HG02973 (cell line): Measurements from ENCODE around the gene KCNK13.

Experiments used
- ATAC-seq: cut with Tn5 transposase; IDR thresholded peaks from one replicate; pipeline ENCODE4 v1.9.1; 2021; ENCODE audit warnings: moderate library complexity; ENCODE audit not compliant: unreplicated experiment

The KCNK13 gene

DNA sequence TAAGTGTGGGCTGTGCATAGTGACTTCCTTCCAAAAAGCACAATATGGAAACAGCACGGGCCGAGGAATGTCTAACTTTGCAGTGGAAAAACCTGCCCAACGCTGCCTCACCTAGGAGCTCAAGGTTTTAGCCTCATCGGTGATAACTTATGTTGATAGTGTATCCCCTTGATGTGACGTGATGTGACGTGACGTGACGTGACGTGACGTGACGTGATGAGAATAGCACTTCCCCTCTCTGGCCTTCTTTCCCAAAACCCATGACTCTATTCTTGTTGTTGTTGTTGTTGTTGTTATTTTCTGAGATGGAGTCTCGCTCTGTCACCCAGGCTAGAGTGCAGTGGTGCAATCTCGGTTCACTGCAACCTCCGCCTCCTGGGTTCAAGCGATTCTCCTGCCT is 64.5 kb downstream of the KCNK13 start:
- no peak for ATAC-seq

DNA sequence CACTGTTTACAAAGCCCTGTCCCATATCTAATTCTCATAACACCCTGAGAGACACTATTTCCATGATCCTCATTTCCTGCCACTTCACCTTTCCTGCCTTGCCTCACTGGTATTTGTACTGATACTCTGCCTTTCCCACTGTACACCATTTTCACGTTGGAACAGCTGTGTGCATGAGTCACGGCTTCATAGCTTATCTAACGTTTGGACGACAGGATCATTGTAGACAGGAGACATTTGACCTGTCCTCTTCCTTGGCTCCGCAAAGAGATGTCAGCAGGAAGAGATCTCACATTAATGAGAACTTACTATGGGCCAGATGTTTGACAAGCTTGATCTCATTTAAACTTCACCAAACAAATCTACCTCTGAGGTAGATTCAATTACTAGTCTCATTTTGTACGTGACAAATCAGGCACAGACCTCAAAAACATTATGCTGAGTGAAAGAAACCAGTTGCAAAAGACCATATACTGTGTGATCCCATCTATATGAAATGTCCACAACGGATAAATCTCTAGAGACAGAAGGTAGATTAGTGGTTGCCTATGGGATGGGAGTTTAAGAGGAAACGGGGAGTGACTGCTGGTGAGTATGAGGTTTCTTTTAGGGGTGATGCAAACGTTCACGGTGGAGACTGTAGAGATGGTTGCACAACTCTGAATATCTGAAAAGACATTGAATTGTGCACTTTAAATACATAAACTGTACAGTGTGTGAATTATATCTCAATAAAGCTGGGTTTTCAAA is 71.2 kb downstream of the KCNK13 start:
- ATAC-seq: no peak

DNA sequence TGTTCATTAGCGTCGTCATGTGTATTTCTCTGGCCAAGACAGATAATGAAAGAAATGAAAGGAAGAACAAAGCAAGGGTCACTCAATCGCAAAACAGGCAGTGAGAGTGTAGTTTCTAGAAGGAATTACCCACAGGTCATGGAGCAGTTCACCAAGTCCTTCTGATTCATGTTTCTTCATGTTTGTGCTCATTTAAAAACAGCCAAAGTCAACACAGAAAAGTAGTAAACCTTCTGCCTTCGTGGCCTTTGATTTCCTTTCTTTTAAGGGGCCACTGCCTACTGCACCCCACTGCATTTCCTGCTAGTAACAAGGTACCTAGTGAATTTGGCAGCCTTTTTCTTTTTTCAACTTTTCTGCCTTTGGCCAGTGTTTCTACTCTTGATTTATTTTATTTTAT is 75.1 kb downstream of the KCNK13 start:
- no peak for ATAC-seq

DNA sequence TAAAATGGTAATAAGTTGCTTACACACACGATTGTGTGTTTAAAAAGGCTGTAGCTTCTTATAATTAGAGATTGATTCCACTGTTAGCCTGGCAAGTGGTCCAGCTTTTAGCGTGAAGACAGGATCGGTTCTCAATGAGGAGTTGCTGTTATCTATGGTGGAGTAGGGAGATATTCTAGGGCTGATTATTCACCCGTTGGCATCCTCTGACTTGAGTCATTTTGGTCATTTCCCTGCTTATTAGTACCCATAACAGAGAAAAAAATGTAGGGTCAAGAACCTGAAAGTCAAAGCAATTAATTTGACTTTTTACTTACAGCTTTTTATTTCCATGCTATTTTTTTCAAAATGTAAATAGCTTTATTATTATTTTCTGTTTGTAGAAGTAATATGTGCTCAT is 76.0 kb downstream of the KCNK13 start:
- no peak for ATAC-seq

DNA sequence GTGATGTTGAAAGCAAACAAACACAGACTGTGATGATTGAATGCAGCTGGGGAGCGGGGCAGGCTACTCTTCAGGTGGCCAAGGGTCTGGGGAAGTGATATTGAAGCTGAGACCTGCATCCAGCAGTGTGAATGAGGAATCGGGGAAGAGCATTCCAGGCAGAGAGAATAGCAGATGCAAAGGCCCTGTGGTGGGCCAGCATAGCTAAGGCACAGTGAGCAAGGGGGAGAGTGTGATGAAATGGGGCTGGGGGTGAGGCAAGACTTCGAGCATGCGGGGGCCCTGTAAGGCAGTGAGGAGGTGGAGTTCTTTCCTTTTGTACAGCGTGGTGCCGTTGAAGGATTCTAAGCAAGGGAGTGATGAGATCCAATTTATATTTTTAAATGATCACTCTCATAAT is 77.4 kb downstream of the KCNK13 start:
- ATAC-seq: no peak

DNA sequence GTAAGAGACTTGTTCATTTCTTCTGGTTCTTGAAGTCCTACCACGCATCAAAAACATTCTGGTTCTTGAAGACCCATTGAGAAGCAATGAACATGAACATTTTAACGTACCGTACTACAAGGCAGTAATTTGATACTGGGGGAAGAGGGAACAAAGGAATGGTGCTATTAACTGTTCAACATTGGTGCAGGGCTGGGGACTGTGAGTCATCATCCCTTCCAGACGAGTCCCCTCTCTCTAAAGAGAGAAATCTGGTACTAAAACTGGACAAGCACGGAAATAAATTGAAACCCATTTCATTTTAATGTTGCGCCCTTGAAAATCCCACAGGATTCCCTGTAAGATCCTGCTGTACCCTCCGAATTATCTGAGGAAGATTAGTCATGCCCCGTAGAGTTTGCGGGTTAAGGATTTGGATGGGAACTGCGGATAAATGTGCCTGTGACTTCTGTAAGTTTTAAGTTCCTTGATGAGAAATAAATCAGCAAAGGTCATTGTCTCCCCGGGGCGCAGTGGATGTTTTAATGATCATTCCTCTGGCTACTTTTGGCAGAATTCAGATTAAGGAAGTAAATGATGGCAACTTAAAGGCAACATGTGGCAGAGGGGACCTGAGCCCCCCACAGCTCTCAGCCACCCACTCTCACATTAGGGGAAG is 78.6 kb downstream of the KCNK13 start:
- ATAC-seq: no peak

DNA sequence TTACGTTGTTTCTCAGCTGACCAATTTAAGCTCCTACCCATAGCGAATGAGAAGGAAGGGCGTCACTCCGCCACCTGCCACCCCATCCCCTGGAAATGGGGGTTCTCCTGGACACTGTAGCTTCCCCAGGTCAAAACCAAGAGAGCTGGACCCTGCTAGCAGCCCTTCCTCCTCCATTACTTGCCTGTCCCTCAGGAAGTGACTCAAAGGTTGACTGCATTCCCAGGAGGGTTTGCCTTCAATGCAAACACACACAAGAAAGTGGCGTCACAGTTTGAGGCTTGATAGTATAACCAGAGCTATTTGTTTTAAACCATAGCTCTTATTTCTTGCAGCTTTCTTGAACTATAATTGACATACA is 79.1 kb downstream of the KCNK13 start:
- no peak for ATAC-seq

DNA sequence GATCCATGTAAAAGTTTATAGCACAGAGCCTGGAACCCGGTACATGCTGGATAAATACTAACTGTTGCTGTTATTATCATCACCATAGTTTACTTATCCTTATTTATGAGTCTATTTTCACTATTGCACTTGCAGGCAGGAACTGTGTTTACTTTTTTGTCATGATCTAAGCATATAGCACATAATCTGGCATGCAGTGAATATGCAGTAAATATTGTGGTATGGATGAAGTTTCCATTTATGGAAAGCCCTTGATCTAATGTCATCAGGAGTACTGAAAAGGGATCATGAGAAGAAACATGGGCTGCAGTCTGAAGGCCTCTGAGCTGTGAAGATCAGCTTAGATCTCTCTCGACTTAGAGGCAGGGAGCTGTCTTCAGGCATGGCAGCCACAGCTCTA is 91.6 kb downstream of the KCNK13 start:
- no peak for ATAC-seq

DNA sequence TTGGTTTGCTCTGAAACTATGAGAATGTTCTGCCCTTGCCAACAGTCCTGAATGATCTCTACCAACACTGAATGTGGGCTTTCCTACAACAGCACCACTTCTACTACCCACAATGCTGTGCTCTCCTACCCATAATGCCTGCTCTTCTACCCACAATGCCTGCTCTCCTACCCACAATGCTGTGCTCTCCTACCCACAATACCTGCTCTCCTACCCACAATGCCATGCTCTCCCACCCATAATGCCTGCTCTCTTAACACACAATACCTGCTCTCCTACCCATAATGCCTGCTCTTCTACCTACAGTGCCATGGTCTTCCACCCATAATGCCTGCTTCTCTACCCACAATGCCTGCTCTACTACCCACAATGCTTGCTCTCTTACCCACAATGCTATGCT is 92.3 kb downstream of the KCNK13 start:
- no peak for ATAC-seq

DNA sequence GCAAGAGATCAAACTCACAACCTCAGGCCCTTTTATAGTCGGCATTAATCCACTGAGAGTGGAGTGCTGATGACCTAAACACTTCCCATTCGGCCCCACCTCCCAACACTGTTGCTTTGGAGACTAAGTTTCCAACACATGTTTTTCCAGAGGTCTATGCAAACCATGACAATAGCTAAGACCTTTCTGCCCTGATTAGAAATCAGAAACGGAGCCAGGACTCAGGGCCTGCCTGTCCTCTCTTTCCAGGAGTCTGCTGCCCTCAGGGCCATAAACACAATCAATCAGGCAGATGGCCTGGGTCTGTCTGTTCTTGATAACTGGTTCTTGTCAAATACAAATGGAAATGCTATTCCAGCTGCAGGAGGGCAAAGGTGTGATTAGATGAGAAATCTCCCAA is 97.4 kb downstream of the KCNK13 start:
- no peak for ATAC-seq

DNA sequence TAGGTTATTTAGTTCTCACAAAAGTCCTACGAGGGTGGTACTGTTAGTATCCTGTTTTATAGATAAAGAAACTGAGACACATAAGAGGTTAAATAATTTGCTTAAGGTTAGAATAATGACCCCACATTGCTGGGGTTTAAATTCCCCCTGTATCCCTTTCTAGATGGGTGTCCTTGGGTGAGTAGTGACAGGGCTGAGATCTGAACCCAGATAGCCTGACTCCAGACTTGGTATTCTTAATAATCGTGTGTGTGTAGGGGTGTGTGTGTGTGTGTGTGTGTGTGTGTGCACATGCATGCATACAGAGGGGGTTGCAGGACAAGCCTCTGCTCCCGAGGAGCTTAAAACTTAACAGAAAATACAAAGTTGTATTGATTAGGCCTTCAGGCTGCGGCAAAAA is 97.9 kb downstream of the KCNK13 start:
- ATAC-seq: no peak

DNA sequence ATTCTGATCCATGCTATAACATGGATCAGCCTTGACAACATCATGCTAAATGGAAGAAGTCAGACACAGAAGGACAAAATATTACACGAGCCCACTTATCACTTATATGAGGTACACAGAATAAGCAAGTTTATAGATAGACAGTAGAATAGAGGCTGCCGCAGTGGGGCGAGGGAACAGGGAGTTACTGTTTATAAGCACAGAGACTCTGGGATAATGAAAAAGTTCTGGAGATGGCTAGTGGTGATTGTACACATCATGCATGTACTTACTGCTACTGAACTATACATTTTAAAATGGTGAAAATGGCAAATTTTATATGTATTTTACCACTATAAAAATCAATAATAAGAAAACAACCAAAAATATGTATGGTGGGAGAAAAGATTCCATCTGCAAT is 99.3 kb downstream of the KCNK13 start:
- ATAC-seq: no peak

DNA sequence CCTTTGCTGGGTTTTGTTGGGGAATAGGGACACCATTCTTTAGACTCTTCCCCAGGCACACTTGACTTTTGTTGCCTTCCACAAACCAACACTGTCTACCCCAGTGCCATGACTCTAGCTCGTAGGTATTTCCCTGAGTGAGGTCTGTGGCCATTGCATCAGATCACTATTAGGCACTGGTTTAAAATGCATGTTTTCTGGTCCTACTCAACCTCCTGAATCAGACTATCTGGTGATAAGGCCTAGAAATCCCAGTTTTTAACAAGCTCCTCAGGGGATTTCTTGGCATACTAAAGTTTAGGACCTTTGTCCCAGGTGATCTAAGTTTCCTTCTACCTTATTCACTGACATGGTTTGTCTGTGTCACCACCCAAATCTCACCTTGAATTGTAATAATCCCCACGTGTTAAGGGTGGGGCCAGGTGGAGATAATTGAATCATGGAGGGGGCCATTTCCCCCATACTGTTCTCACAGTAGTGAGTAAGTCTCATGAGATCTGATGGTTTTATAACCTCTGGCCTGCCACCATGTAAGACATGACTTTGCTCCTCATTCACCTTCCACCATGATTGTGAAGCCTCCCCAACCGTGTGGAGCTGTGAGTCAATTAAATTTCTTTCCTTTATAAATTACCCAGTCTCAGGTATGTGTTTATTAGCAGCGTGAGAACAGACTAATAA is 106.8 kb downstream of the KCNK13 start:
- ATAC-seq: no peak

DNA sequence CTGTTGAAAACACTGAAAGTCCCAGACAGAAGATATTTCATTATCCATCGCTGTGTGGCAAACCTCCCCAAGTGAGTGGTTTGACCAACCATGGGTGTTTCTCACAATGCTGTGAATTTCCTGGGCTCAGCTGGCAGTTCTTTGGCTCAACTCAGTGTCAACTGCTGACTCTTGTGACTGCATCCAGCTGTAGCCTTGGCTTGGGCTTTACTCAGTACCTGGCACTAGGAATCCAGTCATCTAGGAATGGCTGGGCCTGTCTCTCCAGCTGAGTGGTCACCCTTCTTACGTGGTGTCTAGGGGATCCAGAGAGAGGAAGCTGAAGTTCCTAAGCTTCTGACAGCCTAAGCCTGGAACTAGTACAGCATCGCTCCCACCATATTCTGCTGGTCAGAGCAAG is 113.8 kb downstream of the KCNK13 start:
- ATAC-seq: no peak

DNA sequence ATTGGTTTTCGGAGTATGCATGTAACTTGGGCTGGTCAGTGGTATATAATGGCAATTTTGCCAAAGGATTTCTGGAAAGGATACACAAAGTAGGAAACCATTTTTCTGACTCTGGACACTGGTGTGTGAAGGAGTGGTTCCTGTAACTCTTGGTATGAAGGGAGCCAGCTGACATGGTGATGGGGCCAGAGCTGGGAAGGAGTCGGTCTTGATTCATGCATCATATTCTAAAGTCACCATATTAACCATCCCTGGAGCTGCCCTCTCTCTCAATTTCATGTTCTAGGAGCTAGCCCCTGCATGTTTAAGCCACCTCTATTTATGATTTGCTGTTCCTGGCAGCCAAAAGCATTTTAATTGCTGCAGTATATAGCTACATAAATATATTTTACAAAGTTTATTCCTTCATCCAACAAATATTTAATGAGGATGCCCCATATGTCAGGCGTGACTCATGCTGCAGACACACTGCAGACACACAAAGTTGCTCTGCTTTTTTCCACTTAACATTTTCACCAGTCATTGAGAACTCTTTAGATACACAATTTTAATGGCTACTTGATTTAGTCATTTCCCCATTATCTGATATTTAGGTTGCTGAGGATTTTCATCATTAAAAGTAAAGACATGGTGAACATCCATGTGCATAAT is 115.9 kb downstream of the KCNK13 start:
- no peak for ATAC-seq

DNA sequence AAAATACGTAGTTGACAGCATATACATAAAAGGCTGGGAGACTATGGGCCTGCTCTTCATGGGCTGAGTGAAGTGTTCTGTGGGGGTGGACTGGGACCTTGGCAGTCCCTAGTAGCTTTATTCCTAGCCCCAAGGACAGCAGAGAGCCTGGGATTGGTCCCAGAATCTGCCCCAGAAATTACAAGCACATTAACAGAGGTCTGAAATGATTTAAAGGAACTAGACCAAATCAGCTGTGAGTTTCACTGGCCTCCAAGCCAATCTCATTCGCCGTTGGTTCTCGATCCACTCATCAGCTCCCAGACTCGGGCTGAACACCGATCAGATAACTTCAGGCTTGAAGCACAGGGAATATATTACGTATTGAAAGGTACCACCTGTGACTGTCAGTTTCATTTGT is 117.6 kb downstream of the KCNK13 start:
- ATAC-seq: no peak

DNA sequence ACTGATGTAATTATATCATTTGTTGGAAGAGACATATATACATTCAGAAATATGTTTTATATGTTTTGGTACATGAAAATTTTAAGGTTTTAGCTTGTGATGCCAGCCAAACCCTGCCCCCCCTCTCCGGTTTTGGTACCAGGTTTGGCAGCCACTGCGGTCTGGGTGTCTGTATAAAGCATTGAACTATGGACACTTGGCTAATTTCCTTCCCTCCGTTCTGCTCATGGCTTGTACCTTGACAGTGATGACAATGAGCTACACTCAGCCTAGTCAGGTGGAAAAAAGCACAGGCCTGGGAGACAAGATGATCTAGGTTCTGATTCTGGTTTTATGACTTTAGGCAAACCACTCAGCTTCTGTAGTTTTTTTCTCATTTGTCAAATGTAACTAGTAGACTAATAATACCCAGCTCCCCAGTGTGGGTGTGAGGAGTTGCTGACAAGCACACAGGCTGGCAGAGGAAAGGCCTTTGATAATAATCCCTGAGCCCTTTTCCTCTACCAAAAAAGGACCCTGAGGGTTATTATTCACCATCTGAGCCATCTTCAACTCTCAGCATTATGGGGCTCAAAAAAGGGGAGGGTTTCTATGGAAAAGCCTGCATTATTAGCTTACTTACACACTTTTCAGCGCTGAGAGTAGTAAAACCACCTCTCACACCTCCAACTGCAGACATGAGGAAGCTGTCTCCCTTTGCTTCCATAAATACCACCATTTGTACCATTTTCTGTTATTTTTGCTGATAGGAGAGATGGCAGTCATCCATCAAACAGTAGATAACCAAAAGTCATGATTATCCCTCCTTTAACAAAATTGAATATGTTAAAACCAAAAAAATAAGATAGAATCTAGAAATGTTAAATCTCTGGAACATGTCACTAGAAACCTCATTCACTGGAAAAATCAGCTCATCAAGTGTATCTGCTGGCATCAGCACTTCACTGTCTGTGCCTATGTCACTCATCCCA is 118.3 kb downstream of the KCNK13 start:
- no peak for ATAC-seq

DNA sequence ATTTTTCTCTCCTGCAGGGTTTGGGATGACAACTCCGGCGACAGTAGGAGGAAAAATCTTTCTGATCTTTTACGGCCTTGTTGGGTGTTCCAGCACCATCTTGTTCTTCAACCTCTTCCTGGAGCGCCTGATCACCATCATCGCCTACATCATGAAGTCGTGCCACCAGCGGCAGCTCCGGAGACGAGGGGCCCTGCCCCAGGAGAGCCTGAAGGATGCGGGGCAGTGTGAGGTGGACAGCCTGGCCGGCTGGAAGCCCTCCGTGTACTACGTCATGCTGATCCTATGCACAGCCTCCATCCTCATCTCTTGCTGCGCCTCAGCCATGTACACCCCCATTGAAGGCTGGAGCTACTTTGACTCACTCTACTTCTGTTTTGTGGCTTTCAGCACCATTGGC is 122.3 kb downstream of the KCNK13 start:
- ATAC-seq: no peak

DNA sequence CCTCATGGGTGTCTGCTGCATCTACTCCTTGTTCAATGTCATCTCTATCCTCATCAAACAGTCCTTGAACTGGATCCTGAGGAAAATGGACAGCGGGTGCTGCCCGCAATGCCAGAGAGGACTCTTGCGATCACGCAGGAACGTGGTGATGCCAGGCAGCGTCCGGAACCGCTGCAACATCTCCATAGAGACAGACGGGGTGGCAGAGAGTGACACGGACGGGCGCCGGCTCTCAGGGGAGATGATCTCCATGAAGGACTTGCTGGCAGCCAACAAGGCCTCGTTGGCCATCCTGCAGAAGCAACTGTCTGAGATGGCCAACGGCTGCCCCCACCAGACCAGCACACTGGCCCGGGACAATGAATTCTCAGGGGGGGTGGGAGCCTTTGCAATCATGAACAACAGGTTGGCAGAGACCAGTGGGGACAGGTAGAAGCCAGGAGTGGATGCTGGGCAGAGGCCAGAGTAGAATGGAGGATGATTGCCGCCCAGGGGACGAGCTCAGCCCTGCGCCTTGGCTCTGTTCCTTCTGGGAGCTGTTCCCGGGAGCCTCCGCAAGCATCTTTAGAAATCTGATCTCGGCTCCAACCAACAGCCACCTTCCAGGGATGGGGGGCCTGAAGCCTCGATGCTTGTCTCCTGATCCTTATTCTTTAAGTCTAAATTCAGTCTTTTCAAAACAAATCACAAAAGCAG is 122.9 kb downstream of the KCNK13 start:
- no peak for ATAC-seq

DNA sequence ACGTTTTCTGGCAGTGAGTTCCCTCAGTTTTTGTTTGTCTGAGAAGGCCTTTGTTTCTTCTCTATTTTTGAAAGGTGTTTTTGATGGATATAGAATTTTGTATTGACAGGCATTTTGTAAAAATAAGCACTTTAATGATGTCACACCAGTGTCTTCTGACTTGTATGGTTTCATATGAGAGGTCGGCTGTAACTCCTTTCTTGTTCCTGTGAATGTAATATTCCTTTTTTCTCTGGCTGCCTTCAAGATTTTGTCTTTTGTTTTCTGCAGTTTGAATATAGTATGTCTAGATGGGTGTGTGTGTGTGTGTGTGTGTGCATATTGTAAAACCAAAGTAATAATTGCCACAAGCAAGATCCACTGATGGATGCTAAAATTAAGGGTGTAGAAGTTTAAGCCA is 126.8 kb downstream of the KCNK13 start:
- ATAC-seq: no peak
